Esophagus squamous epithelium (tissue), 4 donors: ENCODE measurements around the gene SH3GL3.

ENCODE experiments used
- POLR2A ChIP-seq, 4 donors: fragments of 450-650 bp; IDR thresholded peaks; one replicate each; pipeline ENCODE4 v1.6.1; 2017; ENCODE audit warnings: antibody characterized with exemption in 4 of 4, mild to moderate bottlenecking in 4 of 4, moderate library complexity in 3 of 4
- TF ChIP-seq, protein P1 (sequence below), 6 experiments: fragments of 450-650 bp in 4 of 6; fragments of 200-600 bp in 2 of 6; sonication (generic) in 2 of 6; IDR thresholded peaks; one replicate each; pipeline ENCODE4 v1.5.1; 2016 to 2019; ENCODE audit warnings: antibody characterized with exemption in 6 of 6, mild to moderate bottlenecking in 4 of 6, moderate library complexity in 4 of 6

DNA sequence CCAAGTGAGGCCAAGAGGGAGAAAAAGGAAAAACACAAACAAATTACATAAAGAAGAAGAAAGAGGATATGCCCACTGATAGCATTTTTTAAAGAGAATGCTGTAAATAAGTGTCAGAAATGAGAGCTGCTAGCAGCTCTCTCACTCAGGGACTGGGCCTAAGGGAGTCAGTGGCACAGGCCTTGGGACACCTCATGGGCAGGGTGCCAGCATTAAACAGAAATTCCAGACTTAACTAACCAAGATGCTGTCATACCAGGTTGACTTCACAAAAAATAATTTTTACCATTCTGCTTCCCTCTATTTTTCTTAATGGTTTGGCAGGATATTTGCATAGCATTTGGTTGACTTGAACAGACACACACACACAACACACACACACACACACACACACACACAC, 114.5 kb downstream of the SH3GL3 start:
- TF ChIP-seq, protein P1, sequence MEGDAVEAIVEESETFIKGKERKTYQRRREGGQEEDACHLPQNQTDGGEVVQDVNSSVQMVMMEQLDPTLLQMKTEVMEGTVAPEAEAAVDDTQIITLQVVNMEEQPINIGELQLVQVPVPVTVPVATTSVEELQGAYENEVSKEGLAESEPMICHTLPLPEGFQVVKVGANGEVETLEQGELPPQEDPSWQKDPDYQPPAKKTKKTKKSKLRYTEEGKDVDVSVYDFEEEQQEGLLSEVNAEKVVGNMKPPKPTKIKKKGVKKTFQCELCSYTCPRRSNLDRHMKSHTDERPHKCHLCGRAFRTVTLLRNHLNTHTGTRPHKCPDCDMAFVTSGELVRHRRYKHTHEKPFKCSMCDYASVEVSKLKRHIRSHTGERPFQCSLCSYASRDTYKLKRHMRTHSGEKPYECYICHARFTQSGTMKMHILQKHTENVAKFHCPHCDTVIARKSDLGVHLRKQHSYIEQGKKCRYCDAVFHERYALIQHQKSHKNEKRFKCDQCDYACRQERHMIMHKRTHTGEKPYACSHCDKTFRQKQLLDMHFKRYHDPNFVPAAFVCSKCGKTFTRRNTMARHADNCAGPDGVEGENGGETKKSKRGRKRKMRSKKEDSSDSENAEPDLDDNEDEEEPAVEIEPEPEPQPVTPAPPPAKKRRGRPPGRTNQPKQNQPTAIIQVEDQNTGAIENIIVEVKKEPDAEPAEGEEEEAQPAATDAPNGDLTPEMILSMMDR (IDR thresholded peaks at IDR 0.05) = no peak
- TF ChIP-seq POLR2A (IDR thresholded peaks at IDR 0.05) = no peak
